Endodermal cell (in vitro differentiated cells): ENCODE data around the gene KCNH4. TPM values are rescaled to one million over a fixed set of nuclear protein-coding genes. Genes with fewer than 3 reads are reported as not detected.

ENCODE experiments used
- DNase-seq: peaks from one replicate; pipeline ENCODE4 v3.0.0-alpha.2; 2017
- H3K27ac ChIP-seq: 2 replicates; pipeline ENCODE4 v1.5.1; 2013; ENCODE audit warnings: mild to moderate bottlenecking, low read depth, low read length, moderate library complexity
- H3K27me3 ChIP-seq: 2 replicates; pipeline ENCODE4 v1.6.1; 2013; ENCODE audit warnings: mild to moderate bottlenecking, low read length, moderate library complexity; ENCODE audit not compliant: insufficient read depth, control insufficient read depth, poor library complexity, severe bottlenecking
- H3K36me3 ChIP-seq: 2 replicates; pipeline ENCODE4 v1.7.0; 2013; ENCODE audit warnings: mild to moderate bottlenecking, low read length, moderate library complexity; ENCODE audit not compliant: control insufficient read depth, insufficient read depth
- H3K4me1 ChIP-seq: one replicate; pipeline ENCODE4 v1.7.0; 2013; ENCODE audit warnings: low read length; ENCODE audit not compliant: control insufficient read depth, insufficient read depth
- H3K4me3 ChIP-seq: 2 replicates; pipeline ENCODE4 v1.5.1; 2013; ENCODE audit warnings: mild to moderate bottlenecking, low read length, moderate library complexity
- H3K9ac ChIP-seq: 2 replicates; pipeline ENCODE4 v1.6.1; 2013; ENCODE audit warnings: mild to moderate bottlenecking, low read length, moderate library complexity; ENCODE audit not compliant: poor library complexity, severe bottlenecking; ENCODE audit errors: extremely low read depth
- H3K9me3 ChIP-seq: 2 replicates; pipeline ENCODE4 v1.6.1; 2013; ENCODE audit warnings: mild to moderate bottlenecking, low read length, moderate library complexity; ENCODE audit not compliant: control insufficient read depth
- H3K27ac Mint-ChIP-seq: 2 replicates; pipeline ENCODE4 v1.8.0; 2020; ENCODE audit warnings: mixed read lengths
- H3K27me3 Mint-ChIP-seq: 2 replicates; pipeline ENCODE4 v1.8.0; 2021; ENCODE audit warnings: mild to moderate bottlenecking, mixed read lengths; ENCODE audit not compliant: insufficient read depth
- H3K36me3 Mint-ChIP-seq: 2 replicates; pipeline ENCODE4 v1.8.0; 2020; ENCODE audit warnings: low read depth, mixed read lengths
- H3K4me1 Mint-ChIP-seq: 2 replicates; pipeline ENCODE4 v1.8.0; 2020; ENCODE audit warnings: mixed read lengths
- H3K4me3 Mint-ChIP-seq: 2 replicates; pipeline ENCODE4 v1.8.0; 2020; ENCODE audit warnings: mild to moderate bottlenecking, moderate library complexity, mixed read lengths
- H3K9me3 Mint-ChIP-seq: 2 replicates; pipeline ENCODE4 v1.8.0; 2020; ENCODE audit warnings: mild to moderate bottlenecking, mixed read lengths
- CTCF ChIP-seq: fragments of 200-600 bp; sonication (generic); conservative IDR thresholded peaks from 2 replicates; pipeline ENCODE4 v1.5.0; 2021; ENCODE audit warnings: antibody characterized with exemption, mild to moderate bottlenecking
- WGBS, 2 experiments: methylation state at CpG; one replicate each; pipeline versions ENCODE4 v1.1.5 to v1.1.7; 2013; ENCODE audit warnings: missing lambda C conversion rate in 2 of 2, mixed read lengths in 1 of 2; ENCODE audit not compliant: insufficient coverage in 1 of 2, insufficient read length in 1 of 2; 5-methylcytosine and 5-hydroxymethylcytosine counted together
- total RNA-seq, 2 donors: library from RNA; stranded (reverse); fragmentation: NEBNext Ultra II Directional in 1 of 2; extraction: Animal tissue kit (Norgen Biotek cat#: 25700) in 1 of 2; gene quantifications; 2 replicates in 1 of 2; 3 replicates in 1 of 2; pipeline ENCODE4 v1.2.1, GENCODE V29; 2021

Gene KCNH4
- total RNA-seq, 2 donors from 2014 or later, result not detected

- Mint-ChIP-seq H3K4me3 (no peak within 1 kb of the TSS), H3K4me1 (no peaks in the 10 kb centered on the region), H3K27me3 (no peaks in the 10 kb centered on the region), H3K36me3 (peaks cover 26% of the 10 kb centered on the region), H3K9me3 (no peaks in the 10 kb centered on the region), H3K27ac (no peak within 1 kb of the TSS)
- Histone ChIP-seq H3K4me3 (no peak within 1 kb of the TSS), H3K9me3 (no peaks in the 10 kb centered on the region), H3K9ac (no peak within 1 kb of the TSS), H3K27me3 (no peaks in the 10 kb centered on the region), H3K4me1 (no peaks in the 10 kb centered on the region), H3K27ac (no peak within 1 kb of the TSS), H3K36me3 (peaks cover 21% of the 10 kb centered on the region)
- WGBS, 2 experiments, result 84 to 86% methylated on average over 7 to 10 of the region's 10 CpGs
- no peak for DNase-seq
- no peak for TF ChIP-seq CTCF
Measured at GRCh38 chr17:42112552-42113176, 68.3 kb downstream of the KCNH4 start, which contains the start of gene DHX58. Gene DHX58, minus strand, starts transcription at chr17:42112714. Its CDS starts 822 bp downstream, at chr17:42111892.

- Histone ChIP-seq H3K4me3 (no peak overlapping the region), H3K27ac (no peak overlapping the region), H3K9ac (no peak overlapping the region), H3K4me1 (no peaks in the 10 kb centered on the region), H3K9me3 (no peaks in the 10 kb centered on the region), H3K27me3 (peaks cover 4% of the 10 kb centered on the region), H3K36me3 (peaks cover 15% of the 10 kb centered on the region)
- peak; percentile 72 for DNase-seq
- Mint-ChIP-seq H3K9me3 (no peaks in the 10 kb centered on the region), H3K27me3 (peaks cover 3% of the 10 kb centered on the region), H3K4me3 (no peak overlapping the region), H3K36me3 (peaks cover 23% of the 10 kb centered on the region), H3K27ac (no peak overlapping the region), H3K4me1 (no peaks in the 10 kb centered on the region)
- 89 to 91% methylated on average over 8 to 12 of the region's 12 CpGs for WGBS, 2 experiments
- no peak for TF ChIP-seq CTCF
Measured at GRCh38 chr17:42111871-42112551, 68.9 kb downstream of the KCNH4 start.

GRCh38 chr17:42111265-42111636 is 69.7 kb downstream of the KCNH4 start:
- no peaks in the 10 kb centered on the region for H3K4me1 Mint-ChIP-seq
- peaks cover 10% of the 10 kb centered on the region for H3K27me3 Mint-ChIP-seq
- H3K36me3 Mint-ChIP-seq, result peaks cover 19% of the 10 kb centered on the region
- no peaks in the 10 kb centered on the region for H3K9me3 Mint-ChIP-seq
- Histone ChIP-seq H3K27me3 (peaks cover 11% of the 10 kb centered on the region), H3K4me3 (no peak overlapping the region), H3K36me3 (peaks cover 13% of the 10 kb centered on the region), H3K4me1 (no peaks in the 10 kb centered on the region), H3K9ac (no peak overlapping the region), H3K27ac (no peak overlapping the region), H3K9me3 (no peaks in the 10 kb centered on the region)
- no peak overlapping the region for H3K4me3 Mint-ChIP-seq
- no peak for TF ChIP-seq CTCF
- H3K27ac Mint-ChIP-seq, result no peak overlapping the region
- WGBS, 2 experiments, result 86 to 93% methylated on average over 5 to 11 of the region's 11 CpGs
- no peak for DNase-seq
